Stimulated activated CD8-positive, alpha-beta memory T cell treated with anti-CD3 and anti-CD28 coated beads, Interleukin-4, amount 100 ng/mL, for 48 hours (primary cell): Measurements from ENCODE around the gene SCAMP4.

Experiments
- DNase-seq: peaks from one replicate; pipeline ENCODE4 v3.0.0-alpha.2; 2020

SCAMP4 gene

GRCh38 chr19:1917146-1917545 is 11.9 kb downstream of the SCAMP4 start:
- DNase-seq: no peak

GRCh38 chr19:1917926-1918325 is 12.7 kb downstream of the SCAMP4 start:
- no peak for DNase-seq

GRCh38 chr19:1918975-1919374 is 13.8 kb downstream of the SCAMP4 start:
- no peak for DNase-seq

GRCh38 chr19:1920644-1921043 is 15.4 kb downstream of the SCAMP4 start:
- DNase-seq: no peak

GRCh38 chr19:1921326-1921725 is 16.1 kb downstream of the SCAMP4 start:
- DNase-seq: no peak

GRCh38 chr19:1921825-1922224 is 16.6 kb downstream of the SCAMP4 start:
- DNase-seq: no peak

GRCh38 chr19:1922803-1923202 is 17.6 kb downstream of the SCAMP4 start:
- no peak for DNase-seq

- DNase-seq: no peak
These were observed 18.1 kb downstream of the SCAMP4 start for GRCh38 chr19:1923319-1923718.

- no peak for DNase-seq
These were observed 19.2 kb downstream of the SCAMP4 start for GRCh38 chr19:1924320-1924961.

- no peak for DNase-seq
These were observed 20.3 kb downstream of the SCAMP4 start for GRCh38 chr19:1925544-1925943.

- DNase-seq: peak; percentile 91
These were observed 24.0 kb downstream of the SCAMP4 start for GRCh38 chr19:1929021-1929742.

- no peak for DNase-seq
These were observed 26.2 kb downstream of the SCAMP4 start for GRCh38 chr19:1931445-1931844.

GRCh38 chr19:1932395-1932794 is 27.2 kb downstream of the SCAMP4 start:
- no peak for DNase-seq

- DNase-seq: no peak
These were observed 28.0 kb downstream of the SCAMP4 start for GRCh38 chr19:1933244-1933643.

GRCh38 chr19:1933942-1934341 is 28.7 kb downstream of the SCAMP4 start:
- no peak for DNase-seq

GRCh38 chr19:1935484-1936208 is 30.4 kb downstream of the SCAMP4 start:
- no peak for DNase-seq

- no peak for DNase-seq
These were observed 31.2 kb downstream of the SCAMP4 start for GRCh38 chr19:1936430-1936829.

GRCh38 chr19:1936916-1937610 is 31.9 kb downstream of the SCAMP4 start:
- DNase-seq: no peak

GRCh38 chr19:1938071-1938470 is 32.9 kb downstream of the SCAMP4 start:
- no peak for DNase-seq

- no peak for DNase-seq
These were observed 36.2 kb downstream of the SCAMP4 start, which contains the start of gene CSNK1G2 for GRCh38 chr19:1941146-1942077. Gene CSNK1G2 (plus strand): TSS chr19:1941172. CDS start chr19:1969773, 28,601 bp downstream.

- peak; percentile 81 for DNase-seq
These were observed 37.1 kb downstream of the SCAMP4 start for GRCh38 chr19:1942078-1942933.
